Measurements from ENCODE around the gene SOX14.

Gene SOX14

DNA sequence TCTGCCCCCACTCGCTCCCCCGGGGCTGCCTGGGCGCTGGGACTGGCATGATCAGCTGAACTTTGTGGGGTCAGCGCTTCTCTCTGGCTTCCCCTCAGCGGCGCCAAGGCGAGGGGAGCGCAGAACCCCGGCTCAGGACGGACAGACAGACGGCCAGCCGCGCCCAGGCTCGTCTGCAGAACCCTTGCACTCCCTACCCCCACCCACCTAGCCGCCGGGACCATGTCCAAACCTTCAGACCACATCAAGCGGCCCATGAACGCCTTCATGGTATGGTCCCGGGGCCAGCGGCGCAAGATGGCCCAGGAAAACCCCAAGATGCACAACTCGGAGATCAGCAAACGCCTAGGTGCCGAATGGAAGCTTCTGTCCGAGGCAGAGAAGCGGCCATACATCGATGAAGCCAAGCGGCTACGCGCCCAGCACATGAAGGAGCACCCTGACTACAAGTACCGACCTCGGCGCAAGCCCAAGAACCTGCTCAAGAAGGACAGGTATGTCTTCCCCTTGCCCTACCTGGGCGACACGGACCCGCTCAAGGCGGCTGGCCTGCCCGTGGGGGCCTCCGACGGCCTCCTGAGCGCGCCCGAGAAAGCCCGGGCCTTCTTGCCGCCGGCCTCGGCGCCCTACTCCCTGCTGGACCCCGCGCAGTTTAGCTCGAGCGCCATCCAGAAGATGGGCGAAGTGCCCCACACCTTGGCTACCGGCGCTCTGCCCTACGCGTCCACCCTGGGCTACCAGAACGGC, 621 bp downstream of the SOX14 start:
- TF ChIP-seq, protein P1, sequence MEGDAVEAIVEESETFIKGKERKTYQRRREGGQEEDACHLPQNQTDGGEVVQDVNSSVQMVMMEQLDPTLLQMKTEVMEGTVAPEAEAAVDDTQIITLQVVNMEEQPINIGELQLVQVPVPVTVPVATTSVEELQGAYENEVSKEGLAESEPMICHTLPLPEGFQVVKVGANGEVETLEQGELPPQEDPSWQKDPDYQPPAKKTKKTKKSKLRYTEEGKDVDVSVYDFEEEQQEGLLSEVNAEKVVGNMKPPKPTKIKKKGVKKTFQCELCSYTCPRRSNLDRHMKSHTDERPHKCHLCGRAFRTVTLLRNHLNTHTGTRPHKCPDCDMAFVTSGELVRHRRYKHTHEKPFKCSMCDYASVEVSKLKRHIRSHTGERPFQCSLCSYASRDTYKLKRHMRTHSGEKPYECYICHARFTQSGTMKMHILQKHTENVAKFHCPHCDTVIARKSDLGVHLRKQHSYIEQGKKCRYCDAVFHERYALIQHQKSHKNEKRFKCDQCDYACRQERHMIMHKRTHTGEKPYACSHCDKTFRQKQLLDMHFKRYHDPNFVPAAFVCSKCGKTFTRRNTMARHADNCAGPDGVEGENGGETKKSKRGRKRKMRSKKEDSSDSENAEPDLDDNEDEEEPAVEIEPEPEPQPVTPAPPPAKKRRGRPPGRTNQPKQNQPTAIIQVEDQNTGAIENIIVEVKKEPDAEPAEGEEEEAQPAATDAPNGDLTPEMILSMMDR (conservative IDR thresholded peaks at IDR 0.05; ENCODE audit: low read depth, low read length): no peak
- no peak overlapping the region for H3K4me3 ChIP-seq (ENCODE audit: low read length)
- DNase-seq (ENCODE audit: low read depth): no peak

DNA sequence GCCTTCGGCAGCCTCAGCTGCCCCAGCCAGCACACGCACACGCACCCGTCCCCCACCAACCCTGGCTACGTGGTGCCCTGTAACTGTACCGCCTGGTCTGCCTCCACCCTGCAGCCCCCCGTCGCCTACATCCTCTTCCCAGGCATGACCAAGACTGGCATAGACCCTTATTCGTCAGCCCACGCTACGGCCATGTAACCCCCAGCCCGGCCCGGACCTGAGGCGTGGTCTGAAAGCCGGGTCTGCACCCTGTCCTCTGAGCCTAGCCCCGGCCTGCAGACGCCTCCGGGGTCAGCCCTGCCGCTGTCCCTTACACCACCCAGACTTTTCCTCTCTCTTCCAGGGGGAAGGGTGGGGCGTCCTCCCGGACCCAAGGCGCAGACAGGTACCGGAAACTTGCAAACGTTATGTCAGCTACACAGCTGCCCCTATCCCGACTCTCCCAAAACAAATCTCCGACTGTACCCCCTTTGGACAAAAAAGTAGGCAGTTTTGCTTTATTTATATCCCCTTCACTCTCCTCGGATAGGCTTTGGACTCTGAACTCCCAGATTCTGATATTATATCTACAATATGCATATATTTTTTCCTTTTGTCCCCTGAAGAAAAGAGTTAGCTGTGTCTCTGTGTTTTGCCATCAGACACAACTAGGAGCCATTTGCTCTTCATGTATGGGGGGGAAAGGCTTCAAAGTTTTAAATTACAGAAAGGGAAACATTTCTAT, 1.4 kb downstream of the SOX14 start:
- DNase-seq (ENCODE audit: low read depth): no peak
- TF ChIP-seq, protein P1 (conservative IDR thresholded peaks at IDR 0.05; ENCODE audit: low read depth, low read length): no peak
- no peak overlapping the region for H3K4me3 ChIP-seq (ENCODE audit: low read length)

DNA sequence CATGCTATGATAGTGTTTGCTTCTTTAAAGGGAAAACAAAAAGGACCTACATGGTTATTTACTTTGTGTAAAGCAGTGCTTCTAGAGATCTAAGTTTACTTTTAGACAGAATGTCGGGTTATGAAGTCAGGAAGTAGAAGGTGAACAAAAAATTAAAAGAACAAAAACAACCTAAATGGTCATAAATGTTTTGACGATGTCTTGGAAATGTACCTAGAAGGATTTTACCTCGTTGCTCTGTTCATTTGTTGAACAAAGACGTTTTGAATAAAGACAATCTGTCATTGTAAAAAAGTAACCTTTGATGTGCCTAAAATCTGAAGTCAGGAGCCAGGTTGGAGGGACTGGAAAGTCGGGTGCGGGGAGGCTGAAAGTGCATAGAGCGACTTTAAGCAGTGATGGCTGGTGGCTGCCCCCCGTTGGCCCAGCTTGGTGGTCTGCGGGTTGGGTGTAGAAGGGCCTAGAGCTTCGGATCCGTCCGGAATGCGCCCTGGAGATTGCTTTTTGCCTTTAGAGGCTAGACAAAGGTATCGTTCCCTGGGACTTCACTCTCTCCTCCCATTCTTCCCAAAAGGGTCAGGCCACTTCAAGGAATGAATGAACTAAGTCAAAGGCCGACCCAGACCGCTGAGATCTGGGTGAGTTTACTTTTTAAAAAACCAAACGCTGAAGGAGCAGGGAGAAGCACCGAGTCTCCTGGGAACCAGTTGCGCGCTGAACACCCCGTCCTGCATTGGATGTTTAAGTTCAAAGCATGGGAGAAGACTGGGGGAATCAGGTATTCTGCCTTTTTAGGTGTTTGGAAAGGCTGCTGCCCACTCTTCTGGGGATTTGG, 2.1 kb downstream of the SOX14 start:
- DNase-seq (ENCODE audit: low read depth): no peak
- H3K4me3 ChIP-seq (ENCODE audit: low read length): no peak overlapping the region
- TF ChIP-seq, protein P1 (conservative IDR thresholded peaks at IDR 0.05; ENCODE audit: low read depth, low read length): no peak

DNA sequence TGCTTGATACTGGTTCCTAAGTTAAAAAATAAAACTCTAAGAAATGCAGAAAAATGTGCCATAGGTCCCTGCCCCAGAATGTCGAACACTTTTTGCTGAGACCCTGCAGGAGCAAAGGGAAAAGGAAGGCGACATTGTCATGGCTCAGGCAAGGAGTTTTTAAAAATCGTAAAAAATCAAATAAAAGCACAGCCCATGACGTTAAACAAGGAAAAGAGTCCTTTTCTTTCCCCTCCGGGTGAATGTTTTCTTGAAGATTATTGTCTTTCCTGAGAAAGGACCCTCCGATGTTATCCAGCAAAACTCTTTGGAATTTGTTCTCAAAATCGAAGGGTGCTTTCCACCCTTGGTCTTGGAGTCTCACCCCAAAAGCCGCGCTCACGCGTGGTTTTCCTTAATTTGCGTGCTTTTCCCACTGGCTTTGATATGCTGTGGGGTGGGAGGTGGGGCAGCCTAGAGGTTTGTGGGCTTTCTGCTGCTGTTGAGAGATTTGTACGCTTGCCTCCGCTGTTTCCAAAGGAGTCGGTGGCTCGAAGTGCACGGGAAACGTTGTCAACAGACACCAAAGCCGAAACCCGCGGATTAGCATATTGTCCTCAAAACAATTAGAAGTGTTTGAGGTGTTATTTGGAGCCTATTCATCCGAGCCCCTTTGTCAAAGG, 2.9 kb downstream of the SOX14 start:
- DNase-seq (ENCODE audit: low read depth): no peak
- no peak overlapping the region for H3K4me3 ChIP-seq (ENCODE audit: low read length)
- TF ChIP-seq, protein P1 (conservative IDR thresholded peaks at IDR 0.05; ENCODE audit: low read depth, low read length): no peak

DNA sequence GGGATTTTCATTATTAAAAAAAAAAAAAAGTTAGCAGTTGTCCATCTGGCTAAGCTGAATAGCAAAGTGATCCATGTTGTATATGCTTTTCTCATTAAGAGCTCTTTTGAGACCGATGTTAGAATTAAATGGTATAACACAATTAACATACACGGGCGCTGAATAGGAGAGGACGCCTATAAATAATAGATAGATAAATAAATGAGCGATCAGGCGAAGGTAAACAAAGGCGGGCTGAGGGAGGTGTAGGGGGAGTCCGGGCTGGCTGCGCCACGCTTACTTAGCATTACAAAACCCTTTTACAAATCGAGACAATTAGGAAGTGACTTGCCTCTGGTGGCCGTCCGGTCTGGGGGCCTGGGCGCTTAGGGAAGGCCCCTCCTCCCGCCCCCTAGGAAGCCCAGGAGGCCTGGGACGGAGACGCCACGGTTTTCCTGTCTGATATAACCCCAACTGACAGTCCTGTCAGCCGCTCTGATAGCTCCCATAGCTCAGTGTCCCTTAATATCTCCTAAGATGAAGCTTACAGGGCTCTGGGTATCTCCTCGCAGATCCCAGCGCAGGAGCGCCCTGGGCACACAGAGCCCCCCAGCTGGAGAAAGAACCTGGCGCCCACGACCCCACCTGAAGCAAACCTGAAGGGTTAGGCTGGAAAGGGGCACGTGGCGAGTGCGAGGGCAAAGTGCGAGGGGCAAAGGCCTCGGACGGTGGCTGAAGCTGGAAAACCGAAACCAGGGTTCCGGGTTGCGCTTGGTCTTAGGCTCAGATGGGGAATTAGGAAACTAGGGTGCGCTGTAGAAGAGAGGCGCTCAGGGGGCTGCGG, 3.6 kb downstream of the SOX14 start:
- TF ChIP-seq, protein P1 (conservative IDR thresholded peaks at IDR 0.05; ENCODE audit: low read depth, low read length): no peak
- H3K4me3 ChIP-seq (ENCODE audit: low read length): no peak overlapping the region

More for the DNA sequence above, 3.6 kb downstream of the SOX14 start:
- no peak for DNase-seq (ENCODE audit: low read depth)

Data from retinal pigment epithelial cell (primary cell).